Neuronal stem cell (in vitro differentiated cells): ENCODE measurements around the gene BEAN1.

ENCODE experiments used
- DNase-seq: peaks from one replicate; pipeline ENCODE4 v3.0.0-alpha.2; 2013; ENCODE audit warnings: low spot score
- H2AFZ ChIP-seq: one replicate; pipeline ENCODE4 v1.6.1; 2013; ENCODE audit warnings: mild to moderate bottlenecking, low read length, inconsistent platforms
- H2AK5ac ChIP-seq: 2 replicates; pipeline ENCODE4 v1.6.1; 2013; ENCODE audit warnings: low read depth, mild to moderate bottlenecking, inconsistent platforms, low read length, moderate library complexity, mixed read lengths
- H2BK120ac ChIP-seq: 2 replicates; pipeline ENCODE4 v1.6.1; 2013; ENCODE audit warnings: low read depth, mild to moderate bottlenecking, inconsistent platforms, low read length, moderate library complexity, mixed read lengths
- H2BK12ac ChIP-seq: one replicate; pipeline ENCODE4 v1.6.1; 2013; ENCODE audit warnings: low read length, inconsistent platforms
- H2BK15ac ChIP-seq: 2 replicates; pipeline ENCODE4 v1.6.1; 2013; ENCODE audit warnings: mild to moderate bottlenecking, low read length, inconsistent platforms, mixed read lengths
- H2BK5ac ChIP-seq: one replicate; pipeline ENCODE4 v1.6.1; 2013; ENCODE audit warnings: inconsistent platforms, mild to moderate bottlenecking, low read length, moderate library complexity
- H3K14ac ChIP-seq: one replicate; pipeline ENCODE4 v1.6.1; 2013; ENCODE audit warnings: low read length, inconsistent platforms
- H3K18ac ChIP-seq: 2 replicates; pipeline ENCODE4 v1.6.1; 2013; ENCODE audit warnings: low read length, inconsistent platforms
- H3K23ac ChIP-seq: 2 replicates; pipeline ENCODE4 v1.6.1; 2013; ENCODE audit warnings: low read depth, mild to moderate bottlenecking, mixed read lengths, low read length, inconsistent platforms; ENCODE audit not compliant: poor library complexity
- H3K27ac ChIP-seq: replicated peaks from 3 replicates; pipeline ENCODE4 v1.5.1; 2013; ENCODE audit warnings: low read length, inconsistent platforms
- H3K27me3 ChIP-seq, 3 experiments: 2 replicates each; pipeline ENCODE4 v1.6.1; 2013; ENCODE audit warnings: low read length in 3 of 3, mild to moderate bottlenecking in 2 of 3, inconsistent platforms in 1 of 3, low read depth in 1 of 3, mixed read lengths in 1 of 3, moderate library complexity in 1 of 3; ENCODE audit not compliant: control insufficient read depth in 3 of 3, insufficient read depth in 3 of 3
- H3K36me3 ChIP-seq, 2 donors: replicated peaks in 1 of 2; 2 replicates each; pipeline ENCODE4 v1.6.1; 2013; ENCODE audit warnings: low read length in 2 of 2; ENCODE audit not compliant: control insufficient read depth in 2 of 2, insufficient read depth in 2 of 2
- H3K4ac ChIP-seq: 2 replicates; pipeline ENCODE4 v1.6.1; 2013; ENCODE audit warnings: inconsistent platforms, mild to moderate bottlenecking, low read length, moderate library complexity
- H3K4me1 ChIP-seq, 2 donors: 1 replicate in 1 of 2; 2 replicates in 1 of 2; pipeline ENCODE4 v1.6.1; 2013; ENCODE audit warnings: low read length in 2 of 2, low read depth in 1 of 2; ENCODE audit not compliant: control insufficient read depth in 2 of 2, insufficient read depth in 1 of 2
- H3K4me2 ChIP-seq: one replicate; pipeline ENCODE4 v1.6.1; 2013; ENCODE audit warnings: mild to moderate bottlenecking, low read length, inconsistent platforms; ENCODE audit not compliant: insufficient read depth, poor library complexity, severe bottlenecking
- H3K4me3 ChIP-seq, 2 donors: 2 replicates each; pipeline ENCODE4 v1.5.1; 2013; ENCODE audit warnings: low read length in 2 of 2, mild to moderate bottlenecking in 2 of 2, inconsistent platforms in 1 of 2, moderate library complexity in 1 of 2
- H3K79me1 ChIP-seq: one replicate; pipeline ENCODE4 v1.6.1; 2013; ENCODE audit warnings: low read depth, mild to moderate bottlenecking, inconsistent platforms, low read length, moderate library complexity
- H3K9ac ChIP-seq: one replicate; pipeline ENCODE4 v1.6.1; 2013; ENCODE audit warnings: mild to moderate bottlenecking, low read depth, low read length, inconsistent platforms; ENCODE audit not compliant: poor library complexity
- H3K9me3 ChIP-seq, 2 donors: replicated peaks in 1 of 2; 2 replicates each; pipeline versions ENCODE3 to v1.6.1; 2013; ENCODE audit warnings: low read length in 2 of 2, mild to moderate bottlenecking in 2 of 2, inconsistent platforms in 1 of 2, low read depth in 1 of 2, mixed read lengths in 1 of 2, moderate library complexity in 1 of 2; ENCODE audit not compliant: control insufficient read depth in 2 of 2, insufficient read depth in 1 of 2
- H4K8ac ChIP-seq: one replicate; pipeline ENCODE4 v1.6.1; 2013; ENCODE audit warnings: low read depth, mild to moderate bottlenecking, inconsistent platforms, low read length, moderate library complexity
- H4K91ac ChIP-seq: one replicate; pipeline ENCODE4 v1.6.1; 2013; ENCODE audit warnings: low read length, low read depth, mild to moderate bottlenecking, inconsistent platforms; ENCODE audit not compliant: poor library complexity
- WGBS, 2 donors: extraction: QIAGEN DNeasy Blood & Tissue Kit; methylation state at CpG; one replicate each; pipeline ENCODE4 v1.1.7; 2013; ENCODE audit warnings: missing lambda C conversion rate in 2 of 2, mixed read lengths in 1 of 2; ENCODE audit not compliant: insufficient read length in 2 of 2, insufficient replicate concordance in 1 of 2; ENCODE audit errors: extremely low coverage in 2 of 2; 5-methylcytosine and 5-hydroxymethylcytosine counted together

The BEAN1 gene

DNA sequence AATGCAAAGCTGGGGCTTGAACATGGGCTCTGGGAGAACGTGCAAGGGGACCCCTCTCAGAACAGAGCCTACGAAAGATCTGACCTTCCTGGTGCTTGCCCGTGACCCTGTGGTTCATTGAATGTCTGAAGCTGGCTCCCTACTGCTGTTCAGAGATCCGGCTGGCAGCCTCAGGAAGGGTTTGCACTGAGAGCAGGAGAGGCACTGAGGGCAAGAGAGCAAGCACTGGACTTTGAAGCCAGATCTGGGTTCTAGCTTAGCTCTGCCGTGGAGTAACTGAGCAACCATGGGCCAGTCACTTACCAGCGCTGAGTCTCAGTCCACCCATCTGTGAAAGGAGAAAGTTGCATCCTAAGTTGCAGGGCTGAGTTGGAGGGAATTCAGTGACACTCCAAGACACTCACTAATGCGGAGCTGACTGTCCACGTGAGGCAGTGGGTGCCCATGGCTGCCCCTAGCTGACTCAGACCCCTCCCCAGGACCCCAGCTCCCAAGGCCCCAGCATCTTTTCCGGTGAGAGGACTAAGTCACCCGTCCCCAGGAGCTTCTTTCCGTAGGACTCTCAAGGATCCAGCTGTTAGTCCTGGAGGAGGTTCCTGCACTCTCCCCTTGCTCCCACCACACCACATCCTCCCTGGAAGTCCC lies 41.3 kb downstream of the BEAN1 start:
- Histone ChIP-seq H2BK15ac (no peak overlapping the region), H3K4me3 (no peak overlapping the region), H3K79me1 (no peaks in the 10 kb centered on the region), H2BK12ac (no peak overlapping the region), H2BK120ac (no peak overlapping the region), H3K4ac (no peak overlapping the region), H2AFZ (no peak overlapping the region), H3K27ac (no peak overlapping the region), H2BK5ac (no peak overlapping the region), H3K9me3 (no peaks in the 10 kb centered on the region), H2AK5ac (no peak overlapping the region), H3K27me3 (no peaks in the 10 kb centered on the region), H3K23ac (peak overlapping the region; percentile 32), H3K4me2 (no peak overlapping the region), H3K36me3 (no peaks in the 10 kb centered on the region), H4K91ac (no peak overlapping the region), H3K4me1 (peaks cover 0 to 1% of the 10 kb centered on the region in 2 donors), H3K14ac (no peak overlapping the region), H3K18ac (no peak overlapping the region), H3K9ac (no peak overlapping the region), H4K8ac (no peak overlapping the region)
- no CpG with 5 or more reads among the region's 11 CpGs for whole genome bisulfite sequencing, 2 donors
- no peak for DNase-seq

DNA sequence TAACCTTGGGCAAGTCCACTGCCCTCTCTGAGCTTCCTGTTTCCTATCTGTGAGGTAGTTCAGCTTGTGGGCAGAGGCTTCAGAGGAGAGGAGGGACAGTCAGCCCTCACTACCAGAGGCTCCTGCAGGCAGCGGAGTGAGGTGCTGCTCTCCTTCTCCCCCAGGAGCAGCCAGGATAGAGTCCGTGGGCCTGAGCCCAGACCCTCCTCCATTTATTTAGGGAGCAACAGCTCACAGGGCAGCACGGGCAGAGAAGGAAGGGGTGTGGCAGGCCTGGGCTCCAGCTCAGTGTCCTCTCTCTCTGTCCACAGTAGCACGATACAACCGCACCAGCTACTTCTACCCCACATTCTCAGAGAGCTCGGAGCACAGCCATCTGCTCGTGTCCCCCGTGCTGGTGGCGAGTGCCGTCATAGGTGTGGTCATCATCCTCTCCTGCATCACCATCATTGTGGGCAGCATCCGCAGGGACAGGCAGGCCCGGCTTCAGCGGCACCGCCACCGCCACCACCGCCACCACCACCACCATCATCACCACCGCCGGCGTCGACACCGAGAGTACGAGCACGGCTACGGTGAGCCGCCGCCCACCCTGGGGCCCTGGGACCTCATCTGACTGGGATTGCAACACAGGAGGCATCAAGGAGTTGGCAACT lies 42.3 kb downstream of the BEAN1 start:
- no peak overlapping the region for H2BK15ac ChIP-seq
- no peak overlapping the region for H2AFZ ChIP-seq
- H3K27me3 ChIP-seq, result no peaks in the 10 kb centered on the region
- H2BK120ac ChIP-seq, result no peak overlapping the region
- H3K36me3 ChIP-seq, result no peaks in the 10 kb centered on the region
- H4K8ac ChIP-seq, result no peak overlapping the region
- peak overlapping the region; percentile 35 for H3K9ac ChIP-seq
- H3K4me1 ChIP-seq, result peaks cover 0 to 1% of the 10 kb centered on the region in 2 donors
- H2AK5ac ChIP-seq, result peak overlapping the region; percentile 69
- no CpG with 5 or more reads among the region's 26 CpGs for WGBS, 2 donors
- H3K23ac ChIP-seq, result peak overlapping the region; percentile 82
- peak overlapping the region; percentile 40 for H2BK5ac ChIP-seq
- H3K4ac ChIP-seq, result no peak overlapping the region
- H3K14ac ChIP-seq, result no peak overlapping the region
- H4K91ac ChIP-seq, result no peak overlapping the region
- no peaks in the 10 kb centered on the region for H3K79me1 ChIP-seq
- no peak overlapping the region for H2BK12ac ChIP-seq
- no peak overlapping the region for H3K4me2 ChIP-seq
- H3K4me3 ChIP-seq, result no peak overlapping the region
- no peak for DNase-seq
- no peaks in the 10 kb centered on the region for H3K9me3 ChIP-seq
- peak overlapping the region; percentile 74 for H3K18ac ChIP-seq
- no peak overlapping the region for H3K27ac ChIP-seq

DNA sequence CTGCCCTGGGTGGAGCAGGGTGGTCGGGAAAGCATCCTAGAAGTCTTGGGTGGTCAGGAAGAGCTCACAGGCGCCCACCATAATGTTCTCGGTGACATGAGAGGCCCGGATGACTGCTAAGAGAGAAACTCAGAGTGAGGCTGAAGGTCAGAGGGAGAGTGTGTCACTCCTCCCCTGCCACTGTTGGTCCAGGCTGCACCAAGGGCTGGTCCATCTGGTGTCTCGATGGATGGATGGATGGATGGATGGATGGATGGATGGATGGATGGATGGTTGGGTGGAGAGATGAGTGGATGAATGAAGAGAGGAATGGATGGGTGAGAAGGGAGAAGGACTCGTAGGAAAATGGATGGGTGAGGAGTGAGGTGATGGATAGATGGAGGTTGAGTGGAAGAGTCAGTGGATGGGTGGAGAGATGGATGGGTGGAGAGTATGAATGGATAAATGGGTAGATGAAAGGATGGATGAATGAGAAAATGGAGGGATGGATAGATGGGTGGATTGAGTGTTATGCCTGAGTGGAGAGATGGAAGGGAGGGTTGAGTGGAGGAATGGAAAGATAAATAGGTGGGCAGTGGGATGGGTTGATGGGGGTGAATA lies 43.0 kb downstream of the BEAN1 start:
- no peak overlapping the region for H4K8ac ChIP-seq
- H2BK15ac ChIP-seq, result no peak overlapping the region
- 100% methylated on average over 1 of the region's 6 CpGs for WGBS, 2 donors

DNA sequence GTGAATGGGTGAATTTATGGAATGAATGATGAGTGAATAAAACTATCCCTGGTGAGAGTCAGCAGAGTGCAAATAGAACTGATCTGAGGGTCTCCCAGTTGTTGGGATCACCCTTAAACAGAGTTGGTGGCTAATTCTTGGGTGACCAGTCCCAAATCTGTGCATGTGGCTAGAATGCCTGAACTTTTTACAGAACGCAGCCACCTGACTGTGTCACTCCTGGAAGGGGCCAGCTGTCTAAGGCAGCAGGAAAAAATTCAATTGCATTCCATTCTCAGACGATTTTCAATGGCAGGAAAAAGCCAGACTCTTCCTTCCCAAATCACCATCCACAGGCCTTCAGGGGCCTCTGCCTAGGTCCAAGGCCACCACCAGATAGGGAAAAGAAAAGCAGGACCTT lies 43.5 kb downstream of the BEAN1 start:
- Histone ChIP-seq H3K4me1 (peaks cover 0 to 1% of the 10 kb centered on the region in 2 donors), H2BK12ac (no peak overlapping the region), H3K36me3 (no peaks in the 10 kb centered on the region), H3K79me1 (no peaks in the 10 kb centered on the region), H2AK5ac (no peak overlapping the region), H3K9me3 (no peaks in the 10 kb centered on the region), H3K4ac (no peak overlapping the region), H4K8ac (no peak overlapping the region), H2BK5ac (no peak overlapping the region), H3K9ac (no peak overlapping the region), H3K27ac (no peak overlapping the region), H3K27me3 (no peaks in the 10 kb centered on the region), H4K91ac (no peak overlapping the region), H2BK120ac (no peak overlapping the region), H3K18ac (no peak overlapping the region), H3K14ac (no peak overlapping the region), H3K23ac (no peak overlapping the region), H2BK15ac (no peak overlapping the region), H3K4me3 (no peak overlapping the region), H3K4me2 (no peak overlapping the region), H2AFZ (no peak overlapping the region)
- no CpG with 5 or more reads among the region's 2 CpGs for WGBS, 2 donors
- DNase-seq, result no peak

More for the DNA sequence above, 43.0 kb downstream of the BEAN1 start:
- Histone ChIP-seq H3K4ac (no peak overlapping the region), H2BK12ac (no peak overlapping the region), H3K23ac (peak overlapping the region; percentile 82), H3K9ac (no peak overlapping the region), H4K91ac (no peak overlapping the region), H3K4me1 (peaks cover 0 to 1% of the 10 kb centered on the region in 2 donors), H2BK120ac (no peak overlapping the region), H2AK5ac (peak overlapping the region; percentile 69), H3K4me3 (no peak overlapping the region), H2BK5ac (peak overlapping the region; percentile 40), H3K79me1 (no peaks in the 10 kb centered on the region), H3K9me3 (no peaks in the 10 kb centered on the region), H3K27ac (no peak overlapping the region), H3K4me2 (no peak overlapping the region), H3K27me3 (no peaks in the 10 kb centered on the region), H2AFZ (no peak overlapping the region), H3K14ac (no peak overlapping the region), H3K18ac (no peak overlapping the region), H3K36me3 (no peaks in the 10 kb centered on the region)
- no peak for DNase-seq
